Lower leg skin (tissue), 4 donors: Measurements from ENCODE around the gene METTL22. TPM values are rescaled to one million over a fixed set of nuclear protein-coding genes. Genes with fewer than 3 reads are reported as not detected.

Experiments
- DNase-seq, 2 donors: peaks; one replicate each; pipeline ENCODE4 v3.0.0-alpha.2; 2019; ENCODE audit warnings: low spot score in 2 of 2
- H3K4me3 ChIP-seq: fragments of 200-600 bp; sonication (generic); 2 replicates; pipeline ENCODE4 v1.5.1; 2017; ENCODE audit warnings: mild to moderate bottlenecking, low read depth; ENCODE audit not compliant: poor library complexity, severe bottlenecking
- POLR2A ChIP-seq, 2 donors: fragments of 450-650 bp; IDR thresholded peaks; one replicate each; pipeline ENCODE4 v1.6.1; 2016 to 2017; ENCODE audit warnings: antibody characterized with exemption in 2 of 2, mild to moderate bottlenecking in 1 of 2, moderate library complexity in 1 of 2
- WGBS, 2 donors: methylation state at CpG; one replicate each; pipeline ENCODE4 v1.1.5; 2018; 5-methylcytosine and 5-hydroxymethylcytosine counted together
- intact Hi-C: fragments of 100-400 bp; cut with DNase I; formaldehyde crosslinking; loops from one replicate; pipeline ENCODE4 v1.15.0; 2023; ENCODE audit warnings: low total_unique reads
- total RNA-seq, 4 donors: library from RNA; depleted of rRNA; stranded (reverse); fragments of >200 nt; gene quantifications; one replicate each; pipeline ENCODE4 v1.1.0, GENCODE V29; 2016
- TF ChIP-seq, protein P1 (sequence below), 3 donors: fragments of 450-650 bp; IDR thresholded peaks; one replicate each; pipeline ENCODE4 v1.5.1; 2016; ENCODE audit warnings: antibody characterized with exemption in 3 of 3, mild to moderate bottlenecking in 3 of 3, moderate library complexity in 2 of 3

METTL22 gene
- total RNA-seq, 4 donors from 2014 or later: 12.9 to 49.0 (median 21.1) TPM

DNA sequence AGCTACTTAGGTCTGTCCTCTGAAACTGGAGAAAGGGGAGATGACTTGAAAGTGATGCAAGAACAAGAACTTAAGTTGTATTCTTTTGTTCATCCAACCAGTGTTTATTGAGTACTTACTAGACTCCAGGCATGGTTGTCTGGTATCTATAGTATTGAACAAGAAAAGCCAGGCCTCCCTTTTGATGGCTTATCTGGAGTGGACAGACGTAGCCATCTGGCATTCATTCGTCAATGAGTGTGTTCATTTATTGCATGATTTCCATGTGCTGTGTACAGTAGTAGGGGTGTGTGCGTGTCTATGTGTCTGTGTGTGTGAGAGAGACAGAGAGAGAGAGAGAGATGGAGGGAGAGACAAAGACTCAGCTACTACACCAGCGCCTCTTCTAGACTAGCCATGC lies 62.1 kb downstream of the METTL22 start:
- no peak for TF ChIP-seq POLR2A (IDR thresholded peaks at IDR 0.05)
- TF ChIP-seq, protein P1, sequence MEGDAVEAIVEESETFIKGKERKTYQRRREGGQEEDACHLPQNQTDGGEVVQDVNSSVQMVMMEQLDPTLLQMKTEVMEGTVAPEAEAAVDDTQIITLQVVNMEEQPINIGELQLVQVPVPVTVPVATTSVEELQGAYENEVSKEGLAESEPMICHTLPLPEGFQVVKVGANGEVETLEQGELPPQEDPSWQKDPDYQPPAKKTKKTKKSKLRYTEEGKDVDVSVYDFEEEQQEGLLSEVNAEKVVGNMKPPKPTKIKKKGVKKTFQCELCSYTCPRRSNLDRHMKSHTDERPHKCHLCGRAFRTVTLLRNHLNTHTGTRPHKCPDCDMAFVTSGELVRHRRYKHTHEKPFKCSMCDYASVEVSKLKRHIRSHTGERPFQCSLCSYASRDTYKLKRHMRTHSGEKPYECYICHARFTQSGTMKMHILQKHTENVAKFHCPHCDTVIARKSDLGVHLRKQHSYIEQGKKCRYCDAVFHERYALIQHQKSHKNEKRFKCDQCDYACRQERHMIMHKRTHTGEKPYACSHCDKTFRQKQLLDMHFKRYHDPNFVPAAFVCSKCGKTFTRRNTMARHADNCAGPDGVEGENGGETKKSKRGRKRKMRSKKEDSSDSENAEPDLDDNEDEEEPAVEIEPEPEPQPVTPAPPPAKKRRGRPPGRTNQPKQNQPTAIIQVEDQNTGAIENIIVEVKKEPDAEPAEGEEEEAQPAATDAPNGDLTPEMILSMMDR (IDR thresholded peaks at IDR 0.05): no peak
- intact Hi-C loops: no loop called here
- WGBS, 2 donors: 67 to 72% methylated on average over 4 of the region's 4 CpGs
- no peak for DNase-seq
- no peak overlapping the region for H3K4me3 ChIP-seq

DNA sequence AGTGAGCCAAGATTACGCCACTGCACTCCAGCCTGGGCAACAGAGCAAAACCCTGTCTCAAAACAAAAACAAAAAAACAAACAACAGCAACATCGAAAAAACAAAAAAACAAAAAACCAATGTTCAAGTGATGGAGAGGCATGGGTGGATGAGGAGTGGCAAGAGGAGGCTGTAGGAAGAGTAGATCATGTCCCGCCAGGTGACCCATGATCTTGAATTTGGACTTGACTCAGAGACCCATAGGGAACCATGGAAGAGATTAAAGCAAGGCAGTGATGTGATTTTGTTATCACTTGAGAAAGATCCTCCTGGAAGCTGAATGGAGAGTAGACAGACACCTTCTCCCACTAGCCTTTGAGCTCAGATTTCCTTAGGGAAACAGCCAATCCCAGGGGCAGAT lies 64.1 kb downstream of the METTL22 start:
- H3K4me3 ChIP-seq: no peak overlapping the region
- DNase-seq: no peak
- intact Hi-C loops: no loop called here
- no peak for TF ChIP-seq POLR2A (IDR thresholded peaks at IDR 0.05)
- TF ChIP-seq, protein P1 (IDR thresholded peaks at IDR 0.05): no peak
- WGBS, 2 donors: 61 to 63% methylated on average over 3 of the region's 3 CpGs

DNA sequence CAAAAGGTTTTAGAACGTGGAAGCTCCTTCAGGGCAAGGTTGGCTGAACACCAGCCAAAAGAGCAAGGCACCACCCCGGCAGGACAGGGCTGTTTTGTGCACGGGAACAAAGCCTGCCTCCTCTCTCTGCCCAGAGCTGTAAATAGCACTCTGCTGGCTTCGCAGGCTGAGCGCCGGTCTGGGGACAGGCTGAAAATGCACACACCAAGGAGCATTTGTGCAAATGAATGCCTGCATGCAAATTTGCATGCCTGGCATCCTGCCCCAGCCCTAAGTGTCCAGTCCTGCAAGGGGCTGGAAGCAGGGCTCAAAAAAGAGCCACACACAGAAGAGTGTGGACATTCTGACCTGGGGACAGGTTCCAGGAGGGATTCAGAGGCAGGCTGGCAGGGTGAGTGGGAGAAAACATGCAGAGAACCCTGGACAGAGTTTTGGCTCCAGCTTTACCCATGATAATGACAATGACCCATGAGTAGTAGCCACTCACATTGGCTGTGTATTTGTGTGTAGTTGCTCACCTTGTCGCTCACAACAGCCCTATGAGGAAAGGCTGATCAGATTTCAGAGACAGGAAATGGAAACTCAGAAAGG lies 64.6 kb downstream of the METTL22 start:
- 11 to 19% methylated on average over 5 to 7 of the region's 7 CpGs for WGBS, 2 donors
- H3K4me3 ChIP-seq: no peak overlapping the region
- no peak for DNase-seq
- TF ChIP-seq, protein P1 (IDR thresholded peaks at IDR 0.05): no peak
- no peak for TF ChIP-seq POLR2A (IDR thresholded peaks at IDR 0.05)
- intact Hi-C loops: no loop called here

DNA sequence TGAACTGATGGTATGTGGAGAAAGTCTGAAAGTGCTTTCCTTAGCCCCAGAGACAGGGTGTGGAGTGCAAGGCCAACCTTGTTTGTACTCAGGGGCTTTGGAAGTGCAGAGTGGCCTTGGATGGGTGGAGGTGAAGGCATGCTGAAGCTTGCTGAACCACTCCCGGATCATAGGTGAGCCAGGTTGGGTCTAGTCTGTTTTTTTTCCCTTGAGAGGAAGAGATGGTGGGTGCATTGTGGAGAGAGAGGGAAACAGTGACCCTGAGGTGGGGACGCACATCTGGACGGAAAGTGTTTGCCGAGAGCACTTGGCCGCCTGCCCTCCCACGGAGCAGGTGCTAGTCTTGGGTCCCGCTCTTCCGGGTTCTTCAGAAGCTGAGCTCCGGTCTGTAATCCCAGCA lies 65.4 kb downstream of the METTL22 start:
- DNase-seq: no peak

DNA sequence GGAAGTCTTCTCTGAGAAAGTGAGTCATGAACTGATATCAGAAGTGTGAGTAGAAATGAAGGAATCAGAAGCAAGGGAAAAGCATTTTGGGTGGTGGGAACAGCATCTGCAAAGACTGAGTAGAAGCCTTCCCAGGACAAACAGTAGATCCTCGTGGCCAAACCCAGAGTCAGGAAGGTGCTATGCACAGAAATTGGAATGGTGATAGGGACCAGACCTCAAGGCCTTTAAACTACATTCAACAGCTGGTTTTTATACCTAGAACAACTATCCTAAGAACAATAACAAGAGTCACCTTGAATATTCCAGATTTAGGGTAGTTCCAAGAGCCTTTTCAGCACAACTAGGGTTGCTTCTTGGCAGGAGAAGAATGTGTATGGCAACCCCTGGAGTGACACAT lies 68.2 kb downstream of the METTL22 start:
- 58 to 79% methylated on average over 1 of the region's 1 CpG for WGBS, 2 donors
- no peak overlapping the region for H3K4me3 ChIP-seq

More for the DNA sequence above, 65.4 kb downstream of the METTL22 start:
- TF ChIP-seq, protein P1 (IDR thresholded peaks at IDR 0.05): no peak
- no peak for TF ChIP-seq POLR2A (IDR thresholded peaks at IDR 0.05)
- WGBS, 2 donors: 72 to 81% methylated on average over 9 of the region's 9 CpGs
- H3K4me3 ChIP-seq: no peak overlapping the region
- intact Hi-C loops: no loop called here

More for the DNA sequence above, 68.2 kb downstream of the METTL22 start:
- DNase-seq: no peak
- intact Hi-C loops: no loop called here
- no peak for TF ChIP-seq POLR2A (IDR thresholded peaks at IDR 0.05)
- TF ChIP-seq, protein P1 (IDR thresholded peaks at IDR 0.05): no peak
